HG03064 (cell line): ENCODE data around the gene ARHGEF25.

Experiments used
- ATAC-seq: cut with Tn5 transposase; IDR thresholded peaks from one replicate; pipeline ENCODE4 v1.9.1; 2021; ENCODE audit warnings: low read depth; ENCODE audit not compliant: unreplicated experiment

Gene ARHGEF25

GRCh38 chr12:57620936-57621496 lies 9.8 kb downstream of the ARHGEF25 start:
- no peak for ATAC-seq

- no peak for ATAC-seq
Observed at GRCh38 chr12:57621497-57622292, 10.5 kb downstream of the ARHGEF25 start.

DNA sequence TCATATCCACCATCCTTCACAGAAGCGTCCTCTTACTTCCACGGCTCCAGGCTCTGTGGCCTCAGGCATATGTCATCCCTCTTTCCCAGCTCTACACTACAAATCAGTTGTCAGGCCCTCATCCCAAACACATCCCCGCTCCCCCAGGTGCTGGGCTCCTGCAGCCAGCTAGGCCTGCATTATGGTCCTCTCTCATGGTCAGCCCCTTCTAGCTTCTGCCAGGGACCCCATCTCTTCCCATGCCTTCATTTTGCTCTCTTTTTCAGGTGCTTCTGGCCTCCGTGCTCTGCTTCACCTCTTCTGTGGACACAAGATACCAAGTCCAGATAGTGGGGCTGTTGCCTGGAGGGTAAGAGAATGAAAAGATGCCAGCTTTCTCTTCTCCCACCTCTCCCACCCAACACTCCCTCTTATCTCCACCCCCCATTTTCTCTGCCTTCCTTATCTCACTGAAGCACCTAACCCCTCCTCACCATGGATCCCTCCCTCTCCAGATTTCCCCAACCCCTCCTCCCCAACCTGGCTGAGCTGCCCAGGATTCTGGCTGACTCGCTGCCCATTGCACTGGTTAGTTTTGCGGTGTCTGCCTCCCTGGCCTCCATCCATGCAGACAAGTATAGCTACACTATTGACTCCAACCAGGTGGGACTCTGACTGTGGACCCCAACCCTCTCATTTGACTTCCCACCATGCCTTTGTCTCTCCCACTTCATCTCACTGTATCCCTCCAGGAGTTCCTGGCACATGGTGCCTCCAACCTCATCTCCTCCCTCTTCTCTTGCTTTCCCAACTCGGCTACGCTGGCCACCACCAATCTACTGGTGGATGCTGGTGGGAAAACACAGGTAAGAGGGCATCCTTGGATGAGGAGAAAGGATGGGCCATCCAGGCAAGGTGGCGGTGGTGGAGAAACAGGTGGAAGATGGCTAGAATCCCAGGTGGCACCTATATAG lies 11.3 kb downstream of the ARHGEF25 start:
- no peak for ATAC-seq

DNA sequence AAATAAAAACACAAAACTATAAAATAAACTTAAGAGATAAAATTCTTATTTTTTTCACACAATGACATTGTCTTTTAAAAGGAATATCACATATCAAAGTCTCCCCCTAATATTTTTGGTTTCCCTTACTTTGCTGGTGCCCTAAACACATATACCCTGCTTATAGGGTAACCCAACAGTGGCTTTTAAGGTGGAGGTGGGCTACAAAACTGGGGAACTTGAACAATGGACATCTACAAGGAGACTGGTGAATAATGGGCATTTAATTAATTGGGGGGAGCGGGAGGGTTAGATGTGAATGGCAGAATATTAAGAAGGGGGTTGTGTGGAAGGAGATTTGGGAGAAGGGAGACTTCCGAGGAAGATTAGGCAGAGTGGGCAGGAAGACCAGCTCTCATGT lies 12.2 kb downstream of the ARHGEF25 start:
- no peak for ATAC-seq

GRCh38 chr12:57623811-57624390 lies 12.7 kb downstream of the ARHGEF25 start:
- no peak for ATAC-seq

- no peak for ATAC-seq
Observed at GRCh38 chr12:57624441-57625220, 13.4 kb downstream of the ARHGEF25 start.

DNA sequence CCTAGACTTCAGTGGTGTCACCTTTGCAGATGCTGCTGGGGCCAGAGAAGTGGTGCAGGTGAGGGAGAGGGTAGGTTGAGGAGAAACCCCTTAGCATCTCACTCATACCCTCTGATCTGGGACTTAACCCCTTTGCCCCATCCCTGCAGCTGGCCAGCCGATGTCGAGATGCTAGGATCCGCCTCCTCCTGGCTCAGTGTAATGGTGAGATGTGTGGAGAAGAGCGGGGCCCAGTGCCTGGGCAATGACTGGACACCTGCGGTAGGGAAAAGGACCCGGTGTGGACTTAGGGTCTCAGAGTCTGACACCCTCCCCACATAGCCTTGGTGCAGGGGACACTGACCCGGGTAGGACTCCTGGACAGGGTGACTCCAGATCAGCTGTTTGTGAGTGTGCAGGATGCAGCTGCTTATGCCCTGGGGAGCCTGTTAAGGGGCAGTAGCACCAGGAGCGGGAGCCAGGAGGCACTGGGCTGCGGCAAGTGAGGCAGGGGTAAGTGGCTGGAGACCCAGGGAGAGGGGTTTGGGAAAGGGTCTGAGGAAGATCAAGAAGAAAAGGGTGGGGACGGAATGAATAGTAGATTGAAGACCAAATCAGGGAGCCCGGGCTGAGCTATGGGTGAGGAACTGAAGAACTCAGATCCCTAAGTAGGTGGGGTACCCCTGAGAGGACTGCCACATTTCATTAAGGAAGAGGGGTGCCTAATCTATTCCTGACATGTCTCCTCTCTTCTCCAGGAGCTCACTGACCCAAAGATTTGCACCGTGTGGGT lies 14.2 kb downstream of the ARHGEF25 start:
- ATAC-seq = no peak

GRCh38 chr12:57626111-57626920 lies 15.1 kb downstream of the ARHGEF25 start:
- ATAC-seq = no peak

DNA sequence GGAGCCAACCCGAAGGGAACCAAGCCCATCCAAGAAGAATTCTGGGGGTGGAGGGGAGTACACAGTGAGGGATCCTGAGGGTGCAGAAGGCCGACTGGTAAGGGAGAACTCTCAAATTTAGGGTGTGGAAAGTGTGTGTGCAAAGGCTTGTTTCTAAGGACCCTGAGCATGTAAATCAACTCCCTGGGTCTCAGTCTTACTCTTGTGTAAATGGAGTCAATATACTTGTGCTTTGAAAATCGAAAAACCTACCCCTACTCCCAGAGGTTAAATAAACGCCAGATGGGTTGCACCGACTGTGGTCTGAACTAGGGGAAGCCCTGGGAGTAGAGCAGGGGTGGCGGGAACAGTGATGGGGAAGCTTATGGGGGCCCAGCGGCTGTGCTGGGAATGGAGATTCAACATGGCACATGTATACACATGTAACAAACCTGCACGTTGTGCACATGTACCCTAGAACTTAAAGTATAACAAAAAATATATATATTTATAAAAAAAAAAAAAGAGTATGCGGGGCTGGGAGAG lies 15.7 kb downstream of the ARHGEF25 start:
- no peak for ATAC-seq

GRCh38 chr12:57627501-57628279 lies 16.5 kb downstream of the ARHGEF25 start:
- ATAC-seq = no peak

DNA sequence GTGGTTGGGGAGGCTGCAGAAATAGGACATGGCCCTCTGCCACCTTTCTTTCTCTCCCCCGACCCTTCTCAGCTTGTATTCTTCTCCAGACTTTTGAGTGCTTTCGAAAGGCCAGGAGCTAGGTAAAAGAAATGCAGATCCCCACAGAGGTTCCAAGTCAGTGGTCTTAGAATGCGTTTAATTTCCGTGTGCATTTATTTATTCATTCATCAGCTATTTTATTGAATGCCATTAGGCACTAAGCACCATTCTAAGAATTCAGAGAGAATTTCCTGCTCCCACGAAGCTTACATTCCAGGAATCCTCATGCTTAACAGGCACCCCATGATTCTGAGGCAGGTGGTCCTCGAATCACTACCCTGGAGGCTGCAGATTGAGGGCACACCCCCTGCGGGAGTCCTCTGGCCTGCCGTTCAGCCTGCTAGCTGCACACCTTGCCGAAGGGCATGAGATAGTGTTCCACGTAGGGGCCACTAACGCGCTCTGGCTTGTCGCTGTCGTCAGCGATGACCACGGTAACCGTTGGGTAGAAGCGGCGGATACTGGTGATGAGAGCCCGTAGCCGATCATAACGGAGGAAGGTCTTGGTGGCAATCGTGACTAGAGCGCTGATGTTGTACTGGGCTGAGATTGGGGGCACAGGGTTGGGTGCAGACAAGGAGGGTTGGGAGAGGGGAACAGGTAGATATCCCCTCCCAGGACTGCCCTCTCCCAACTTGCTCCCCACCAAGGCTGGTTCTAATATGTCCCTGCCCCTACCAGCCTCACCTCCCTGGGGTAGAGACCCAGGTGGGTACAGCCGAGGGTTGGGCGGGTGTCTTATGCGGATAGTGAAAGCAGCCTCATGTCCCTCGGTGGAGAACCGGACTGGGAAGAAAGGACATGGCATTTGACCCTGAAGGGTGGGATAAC lies 17.3 kb downstream of the ARHGEF25 start:
- ATAC-seq = no peak

GRCh38 chr12:57629897-57630471 lies 18.7 kb downstream of the ARHGEF25 start:
- no peak for ATAC-seq

- ATAC-seq = no peak
Observed at GRCh38 chr12:57630891-57631433, 19.7 kb downstream of the ARHGEF25 start.

DNA sequence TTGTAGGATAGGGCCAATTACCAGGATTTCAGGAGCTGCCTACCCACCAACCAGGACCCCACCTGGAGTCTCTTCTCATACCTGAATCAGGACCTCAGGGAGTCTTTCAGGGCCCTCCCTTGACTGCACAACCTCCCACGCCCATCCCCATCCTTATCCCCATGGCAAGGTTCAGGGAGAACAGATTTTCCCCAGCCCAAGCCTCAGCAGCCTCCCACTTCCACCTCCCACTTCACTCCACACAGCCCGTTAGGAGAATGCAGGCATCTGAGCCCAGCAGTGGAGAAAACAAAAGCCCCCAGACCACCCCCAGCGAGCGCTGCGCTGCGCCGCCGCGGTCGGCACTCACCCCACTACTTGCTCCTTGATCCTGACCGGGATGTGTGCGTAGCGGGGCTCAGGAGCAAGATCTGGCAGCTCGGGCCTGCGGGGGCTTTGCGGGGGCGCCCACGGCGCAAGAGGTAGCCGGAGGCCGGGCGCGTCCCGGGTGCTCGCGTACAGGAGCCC lies 20.4 kb downstream of the ARHGEF25 start:
- no peak for ATAC-seq

- no peak for ATAC-seq
Observed at GRCh38 chr12:57632073-57632957, 21.1 kb downstream of the ARHGEF25 start.
